SKM-1 (cell line): ENCODE data around the gene IQCC.

Experiments
- DNase-seq: peaks from one replicate; lab custom pipeline; 2025; ENCODE audit not compliant: unreplicated experiment; lab: John Stamatoyannopoulos, UW

The IQCC gene

DNA sequence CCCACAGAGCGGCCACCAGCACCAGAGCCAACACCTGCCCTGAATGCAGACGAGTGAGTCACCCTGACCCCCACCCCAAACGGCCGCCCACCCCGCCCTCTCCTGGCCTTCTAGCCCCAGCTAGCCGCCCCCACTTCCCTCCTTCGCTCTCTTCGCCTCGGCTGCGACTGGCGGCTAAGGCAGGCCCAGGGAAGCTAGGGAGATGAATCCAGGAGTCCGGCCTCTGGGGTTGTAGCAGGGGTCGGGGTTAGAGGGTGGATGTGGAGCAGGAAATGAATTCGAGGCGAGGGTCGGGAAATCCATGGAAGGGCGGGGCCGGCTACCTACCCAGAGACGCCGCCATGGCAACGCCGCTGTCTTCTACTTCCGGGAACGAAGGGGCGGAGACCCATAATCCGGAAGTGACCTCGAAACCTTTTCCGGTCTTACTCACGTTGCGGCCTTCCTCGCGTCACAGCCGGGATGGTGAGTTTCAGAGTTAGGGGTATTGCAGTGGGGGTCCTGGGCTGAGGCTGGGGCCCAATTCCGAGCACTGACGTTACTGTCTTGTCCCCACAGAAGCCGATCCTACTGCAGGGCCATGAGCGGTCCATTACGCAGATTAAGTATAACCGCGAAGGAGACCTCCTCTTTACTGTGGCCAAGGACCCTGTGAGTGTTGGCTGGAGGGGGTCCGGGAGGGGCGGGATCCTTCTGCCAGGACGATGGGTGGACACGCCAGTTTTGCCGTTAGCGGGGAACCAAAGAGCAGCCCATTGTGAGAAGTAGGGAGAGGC lies 16.7 kb downstream of the IQCC start, which contains the start of the genes EIF3I and TMEM234:
Gene EIF3I, plus strand, starts transcription at position 428 of the 776 bp plus-strand sequence. Its CDS starts 35 bp downstream, at position 463.
Gene TMEM234, minus strand, starts transcription at position 374 of the 776 bp plus-strand sequence. Its CDS starts 31 bp downstream, at position 343.
- peak; percentile 88 for DNase-seq

DNA sequence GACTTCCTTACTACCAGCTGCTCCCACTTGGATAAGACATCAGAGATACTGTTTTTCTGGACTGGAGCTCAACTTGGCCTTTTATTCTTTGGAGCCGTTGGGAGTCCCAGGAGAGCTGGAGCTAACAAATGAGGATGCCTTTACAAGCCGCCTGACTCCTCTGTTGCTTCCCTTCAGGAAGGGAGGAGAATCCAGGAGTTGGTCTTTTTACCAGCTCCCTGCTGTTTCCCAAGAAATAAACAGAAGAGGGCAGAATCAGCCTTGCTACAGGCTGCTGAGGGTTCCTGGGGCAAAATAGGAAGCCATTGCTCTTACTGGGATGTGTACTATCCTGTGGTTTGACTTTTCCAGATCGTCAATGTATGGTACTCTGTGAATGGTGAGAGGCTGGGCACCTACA lies 18.2 kb downstream of the IQCC start:
- DNase-seq: no peak

DNA sequence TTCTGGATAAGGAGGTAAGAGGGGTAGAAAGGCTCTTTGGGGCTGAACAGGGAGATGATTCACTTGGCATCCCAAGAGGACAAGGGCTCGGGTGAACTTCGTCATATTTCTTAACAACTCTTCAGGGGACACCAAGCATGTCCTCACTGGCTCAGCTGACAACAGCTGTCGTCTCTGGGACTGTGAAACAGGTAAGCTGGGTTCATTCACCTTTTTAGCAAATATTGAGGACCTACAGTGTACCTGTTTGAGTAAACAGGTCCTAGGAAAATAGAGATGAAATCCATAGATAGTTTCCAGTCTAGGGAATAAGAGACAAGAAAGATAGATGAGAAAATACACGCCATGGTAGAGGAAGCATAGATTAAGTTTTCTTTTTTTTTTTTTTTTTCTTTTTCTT lies 18.8 kb downstream of the IQCC start:
- no peak for DNase-seq

DNA sequence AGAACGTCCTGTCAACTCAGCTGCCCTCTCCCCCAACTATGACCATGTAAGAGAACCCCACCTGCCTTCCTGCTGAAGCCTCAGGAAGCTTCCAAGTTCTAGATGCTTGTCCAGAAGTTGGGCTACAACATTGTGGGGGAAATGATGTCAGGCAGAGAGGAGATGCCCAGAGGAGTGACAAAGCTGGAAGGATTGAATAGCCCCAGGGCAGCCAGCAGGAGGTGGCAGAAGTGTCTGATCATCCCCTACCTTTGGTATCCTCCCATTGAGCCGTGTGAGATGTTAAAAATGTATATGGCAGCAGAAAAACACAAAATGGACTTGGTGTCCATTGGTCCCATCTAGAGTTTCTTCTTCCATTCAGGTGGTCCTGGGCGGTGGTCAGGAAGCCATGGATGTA lies 23.3 kb downstream of the IQCC start:
- no peak for DNase-seq

DNA sequence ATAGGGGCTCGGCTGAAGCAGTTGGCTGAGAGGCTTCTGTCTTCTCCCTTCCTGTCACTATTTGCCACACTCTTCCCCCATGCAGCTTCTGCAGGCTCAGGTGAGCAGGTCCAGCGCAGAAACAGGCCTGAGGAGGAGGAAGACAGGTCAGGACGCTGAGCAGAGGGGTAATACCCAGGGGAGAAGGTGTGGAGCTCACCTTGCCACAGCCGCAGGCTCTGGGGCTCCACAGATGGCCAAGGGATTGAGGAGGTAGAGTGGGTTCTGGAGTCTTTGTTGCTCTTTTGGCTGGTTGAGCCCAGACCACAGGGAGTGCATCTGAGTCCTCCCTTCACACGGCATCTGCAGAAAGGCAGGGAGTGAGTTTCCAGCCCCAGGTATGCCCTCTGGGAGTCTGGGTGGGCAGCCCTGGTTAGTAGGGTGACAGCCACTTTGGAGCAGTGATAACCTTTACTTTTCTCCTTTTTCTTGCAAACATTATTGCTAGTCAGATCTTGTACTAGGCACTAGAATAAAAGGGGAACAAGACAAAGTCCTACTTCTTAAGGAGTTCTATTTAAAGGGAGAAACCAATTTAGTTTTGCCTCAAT lies 26.5 kb downstream of the IQCC start:
- DNase-seq: no peak

DNA sequence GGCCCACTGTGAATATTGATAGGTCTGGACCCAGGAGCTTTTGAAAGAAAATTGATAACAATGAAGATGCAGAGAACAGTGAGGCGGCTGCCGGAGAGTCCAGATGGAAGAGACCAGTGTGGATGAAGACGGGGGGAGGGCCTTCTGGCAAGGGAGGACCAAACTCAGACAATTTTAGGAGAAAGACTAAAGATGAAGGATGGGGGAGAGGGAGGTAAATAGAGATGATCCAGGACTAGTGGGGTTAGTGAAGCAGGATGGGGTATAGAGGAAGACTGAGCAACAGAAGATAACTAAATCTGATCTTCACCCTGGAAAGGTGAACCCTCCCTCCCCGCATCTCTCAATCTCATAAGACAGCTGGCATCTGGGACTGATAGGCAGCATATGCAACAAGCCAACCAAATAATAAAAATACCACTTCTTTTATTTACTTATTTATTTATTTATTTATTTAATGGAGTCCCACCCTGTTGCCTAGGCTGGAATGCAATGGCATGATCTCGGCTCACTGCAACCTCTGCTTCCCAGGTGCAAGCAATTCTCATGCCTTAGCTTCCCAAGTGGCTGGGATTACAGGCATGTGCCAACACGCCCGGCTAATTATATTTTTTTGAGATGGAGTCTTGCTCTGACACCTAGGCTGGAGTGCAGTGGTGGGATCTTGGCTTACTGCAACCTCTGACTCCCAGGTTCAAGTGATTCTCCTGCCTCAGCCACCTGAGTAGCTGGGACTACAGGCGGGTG lies 27.3 kb downstream of the IQCC start:
- no peak for DNase-seq

DNA sequence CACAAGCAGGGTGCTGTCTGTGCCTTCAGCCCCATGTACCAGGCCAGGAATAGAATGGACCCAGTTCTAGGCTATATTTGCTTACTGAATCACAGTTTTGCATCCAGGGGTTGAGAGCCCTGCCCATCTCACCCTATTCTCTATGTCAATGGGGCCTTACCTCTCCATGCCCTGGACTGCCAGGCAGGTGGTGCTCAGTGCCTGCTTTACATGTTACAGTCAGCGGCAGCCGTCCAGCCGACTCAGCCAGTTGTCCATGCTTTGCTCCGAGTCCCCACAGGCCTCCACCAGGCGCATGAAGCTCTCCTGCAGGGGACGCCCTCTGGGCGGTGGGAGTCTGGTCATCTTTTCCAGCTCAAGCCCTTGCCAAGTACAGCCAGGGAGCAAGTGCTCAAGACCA lies 29.3 kb downstream of the IQCC start:
- no peak for DNase-seq

DNA sequence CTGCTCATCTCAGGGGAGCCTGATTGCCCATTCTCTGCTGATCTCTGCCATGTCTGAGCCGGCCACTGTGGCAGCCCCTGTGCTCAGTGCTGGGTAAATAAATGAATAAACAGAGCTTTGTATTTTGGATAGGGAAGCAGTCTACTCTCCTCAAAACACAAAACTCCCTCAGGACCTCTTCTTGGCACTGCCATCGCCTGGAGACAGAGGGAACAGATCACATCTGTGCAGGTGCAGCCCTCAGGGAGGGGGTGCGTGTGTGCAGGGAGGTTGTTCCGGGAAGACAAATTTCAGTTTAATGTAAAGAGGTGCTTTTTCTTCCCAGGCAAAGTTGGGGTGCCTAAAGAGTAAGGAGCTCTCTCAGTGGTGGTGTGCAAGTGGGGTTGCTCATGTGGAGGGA lies 33.9 kb downstream of the IQCC start:
- no peak for DNase-seq

DNA sequence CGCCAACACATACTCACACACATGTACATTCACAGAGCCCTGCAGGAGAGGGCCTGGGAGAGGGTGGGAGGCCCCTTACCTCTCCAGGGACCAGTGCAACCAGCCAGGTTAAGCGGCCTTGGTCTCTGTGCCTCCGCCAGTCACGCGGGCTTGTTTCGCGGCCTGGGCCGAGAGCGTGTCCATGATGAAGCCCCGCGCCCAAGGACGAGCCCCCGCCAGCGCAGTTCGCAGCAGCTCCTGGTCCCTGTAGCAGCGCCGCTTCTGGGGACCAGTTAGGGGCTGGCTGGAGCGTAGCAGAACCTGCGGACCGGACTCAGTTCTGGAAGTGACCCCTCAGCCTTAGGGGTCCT lies 34.3 kb downstream of the IQCC start:
- DNase-seq: no peak

DNA sequence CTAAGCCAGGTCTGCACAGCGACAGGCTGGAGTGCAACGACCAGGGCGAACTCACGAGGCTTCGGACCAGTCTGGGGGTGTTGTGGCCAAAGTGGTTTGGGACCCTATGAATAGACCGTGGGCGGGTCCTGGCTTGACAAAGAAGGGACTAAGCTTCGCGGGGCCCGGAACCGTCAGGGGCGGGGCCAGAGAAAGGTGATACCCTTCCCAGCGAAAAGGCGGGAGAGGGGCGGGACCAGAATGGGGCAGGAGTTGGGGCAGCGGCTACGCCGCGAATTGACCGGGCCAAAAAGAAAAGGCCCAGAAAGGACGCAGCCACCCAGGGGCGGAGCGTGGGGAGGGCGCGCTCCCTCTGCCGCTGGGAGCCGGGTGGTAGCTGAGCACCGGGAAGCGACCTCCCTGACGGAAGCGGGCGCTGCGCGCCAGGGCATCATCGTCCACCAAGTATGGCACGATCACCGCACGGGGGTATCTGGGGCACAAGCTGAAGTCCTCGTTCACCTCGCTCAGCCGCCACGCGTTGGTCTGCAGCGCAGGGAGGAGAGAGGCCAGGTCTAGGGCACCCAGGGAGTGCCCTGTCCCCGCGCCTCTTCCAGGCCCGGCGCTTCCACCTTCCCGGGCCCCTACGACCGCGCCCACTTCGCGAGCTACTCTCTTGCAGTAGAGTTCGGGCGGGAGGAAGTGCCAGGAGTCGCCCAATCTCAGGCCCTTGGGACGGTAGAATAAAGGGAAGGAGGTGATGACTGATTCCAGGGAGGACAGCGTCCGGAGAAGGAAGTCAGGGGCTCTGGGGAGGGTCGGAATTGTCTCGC lies 34.9 kb downstream of the IQCC start:
- no peak for DNase-seq

DNA sequence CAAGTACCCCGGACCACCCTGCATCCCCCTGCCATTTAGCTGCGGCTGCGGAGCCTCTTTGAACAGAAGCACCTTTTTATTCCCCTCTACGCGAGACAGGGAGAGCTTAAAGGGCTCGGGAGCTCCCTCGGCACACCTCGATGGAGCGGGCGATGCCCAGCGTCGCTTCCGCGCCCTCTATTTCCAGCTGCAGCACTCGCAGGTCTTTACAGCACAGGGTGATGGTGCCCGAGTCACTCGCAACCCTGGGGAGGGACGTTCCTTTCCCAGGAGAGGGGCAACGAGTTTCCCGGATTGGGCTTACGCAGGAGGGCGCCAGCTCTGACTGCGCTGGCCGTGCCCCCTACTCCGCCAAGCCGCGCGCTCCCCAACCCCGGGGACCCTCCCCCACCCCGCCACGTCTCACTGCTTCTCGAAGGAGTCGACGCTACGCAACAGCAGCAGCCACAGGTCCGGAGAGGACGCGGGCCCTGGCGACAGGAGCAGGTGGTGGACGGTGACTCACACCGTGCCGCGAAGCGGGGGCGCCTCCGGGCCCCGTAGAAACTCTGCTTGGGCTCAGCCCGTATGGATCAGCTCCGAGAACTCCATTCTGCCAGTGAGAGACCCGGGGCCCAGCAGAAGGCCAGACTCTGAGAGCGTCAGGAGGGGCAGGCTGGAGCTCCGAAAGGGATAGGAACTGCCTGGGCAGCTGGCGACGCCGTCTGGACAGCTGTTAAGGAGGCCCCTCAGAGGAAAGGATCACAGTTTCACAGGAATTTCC lies 35.7 kb downstream of the IQCC start:
- DNase-seq: no peak

DNA sequence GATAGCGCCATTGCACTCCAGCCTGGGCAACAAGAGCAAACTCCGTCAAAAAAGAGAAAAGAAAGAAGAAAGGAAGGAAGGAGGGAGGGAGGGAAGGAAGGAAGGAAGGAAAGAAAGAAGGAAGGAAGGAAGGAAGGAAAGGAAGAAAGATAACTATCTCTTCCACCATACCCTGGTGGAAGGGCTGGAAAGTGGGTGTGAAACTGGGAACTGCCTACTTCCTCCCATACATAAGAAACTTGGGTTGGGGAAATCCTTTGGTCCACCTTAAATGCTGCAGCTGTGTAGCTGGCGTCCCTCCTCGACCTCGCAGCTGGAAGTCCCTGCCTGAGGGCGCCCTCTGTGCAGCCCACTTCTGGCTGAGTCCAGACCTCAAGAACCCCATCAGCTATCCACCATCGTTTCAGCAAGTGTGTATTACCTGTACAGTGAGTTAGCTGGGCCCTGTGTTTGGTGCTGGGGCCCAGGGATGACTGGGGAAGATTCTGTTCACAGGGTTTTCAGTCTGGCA lies 36.9 kb downstream of the IQCC start:
- DNase-seq: no peak

DNA sequence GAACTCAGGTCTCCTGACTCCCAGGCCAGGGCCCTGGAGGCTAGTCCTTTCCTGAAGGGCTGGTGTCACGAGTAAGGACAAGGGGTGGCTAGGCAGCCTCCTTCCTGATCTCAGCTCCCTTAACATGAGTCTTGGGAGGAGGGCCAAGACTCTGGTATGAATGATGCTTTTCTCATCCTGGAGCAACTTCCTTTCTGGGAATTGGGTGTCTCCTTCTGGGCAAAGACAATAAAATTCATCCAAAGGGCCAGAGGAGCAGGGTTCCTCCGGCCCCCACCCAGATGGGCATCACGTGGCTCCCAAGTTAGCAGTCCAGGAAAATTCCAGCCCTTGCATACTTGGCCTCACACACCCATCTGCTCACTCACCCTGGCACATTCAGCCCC lies 41.4 kb downstream of the IQCC start, which contains the start of gene FAM167B:
Gene FAM167B, plus strand, starts transcription at position 335 of the 386 bp plus-strand sequence. CDS start 200 bp downstream, outside the sequence.
- DNase-seq: no peak

DNA sequence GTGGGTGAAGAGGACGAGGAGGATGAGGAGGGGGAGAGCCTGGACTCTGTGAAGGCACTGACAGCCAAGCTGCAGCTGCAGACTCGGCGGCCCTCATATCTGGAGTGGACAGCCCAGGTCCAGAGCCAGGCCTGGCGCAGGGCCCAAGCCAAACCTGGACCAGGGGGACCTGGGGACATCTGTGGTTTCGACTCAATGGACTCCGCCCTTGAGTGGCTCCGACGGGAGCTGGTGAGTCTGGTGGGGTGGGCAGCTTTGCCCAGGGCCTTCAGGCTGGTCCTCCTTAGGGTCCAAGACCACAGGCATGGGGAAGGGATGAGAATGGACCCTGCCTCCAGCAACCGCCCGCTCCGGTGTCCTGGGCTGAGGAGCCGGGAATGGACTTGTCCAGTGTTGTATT lies 42.0 kb downstream of the IQCC start:
- DNase-seq: no peak

DNA sequence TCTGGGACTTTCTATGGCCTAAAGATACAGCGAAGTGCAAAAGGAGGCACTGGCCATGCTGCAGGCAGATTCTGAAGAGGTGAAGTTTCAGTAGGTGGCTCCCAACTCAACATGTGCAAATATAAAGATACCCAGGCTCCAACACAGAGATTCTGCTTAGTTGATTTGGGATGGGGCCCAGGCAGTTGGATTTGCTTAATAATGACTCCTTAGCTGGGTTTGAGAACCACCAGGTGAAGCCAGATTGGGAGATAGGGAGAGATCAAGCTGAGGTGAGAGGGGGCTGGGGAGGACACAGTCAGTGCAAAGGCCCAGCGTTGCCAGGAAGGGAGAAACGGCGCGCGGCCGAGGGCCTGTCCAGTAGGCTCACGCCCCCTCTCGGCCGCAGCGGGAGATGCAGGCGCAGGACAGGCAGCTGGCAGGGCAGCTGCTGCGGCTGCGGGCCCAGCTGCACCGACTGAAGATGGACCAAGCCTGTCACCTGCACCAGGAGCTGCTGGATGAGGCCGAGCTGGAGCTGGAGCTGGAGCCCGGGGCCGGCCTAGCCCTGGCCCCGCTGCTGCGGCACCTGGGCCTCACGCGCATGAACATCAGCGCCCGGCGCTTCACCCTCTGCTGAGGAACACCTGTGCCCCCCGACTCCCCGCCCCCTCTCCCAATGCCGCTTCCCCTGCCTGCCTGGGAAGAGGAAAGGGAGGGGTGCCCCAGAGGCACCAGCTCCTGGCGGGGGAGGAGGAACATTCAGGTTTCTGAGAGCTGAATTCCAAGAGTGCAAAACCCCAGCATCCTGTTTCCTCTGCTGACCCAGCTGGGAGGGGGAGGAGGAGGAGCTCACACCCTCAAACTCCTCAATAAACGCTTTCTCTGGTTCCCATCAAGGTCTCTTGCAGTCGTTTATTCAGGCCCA lies 42.8 kb downstream of the IQCC start:
- DNase-seq: peak; percentile 23

DNA sequence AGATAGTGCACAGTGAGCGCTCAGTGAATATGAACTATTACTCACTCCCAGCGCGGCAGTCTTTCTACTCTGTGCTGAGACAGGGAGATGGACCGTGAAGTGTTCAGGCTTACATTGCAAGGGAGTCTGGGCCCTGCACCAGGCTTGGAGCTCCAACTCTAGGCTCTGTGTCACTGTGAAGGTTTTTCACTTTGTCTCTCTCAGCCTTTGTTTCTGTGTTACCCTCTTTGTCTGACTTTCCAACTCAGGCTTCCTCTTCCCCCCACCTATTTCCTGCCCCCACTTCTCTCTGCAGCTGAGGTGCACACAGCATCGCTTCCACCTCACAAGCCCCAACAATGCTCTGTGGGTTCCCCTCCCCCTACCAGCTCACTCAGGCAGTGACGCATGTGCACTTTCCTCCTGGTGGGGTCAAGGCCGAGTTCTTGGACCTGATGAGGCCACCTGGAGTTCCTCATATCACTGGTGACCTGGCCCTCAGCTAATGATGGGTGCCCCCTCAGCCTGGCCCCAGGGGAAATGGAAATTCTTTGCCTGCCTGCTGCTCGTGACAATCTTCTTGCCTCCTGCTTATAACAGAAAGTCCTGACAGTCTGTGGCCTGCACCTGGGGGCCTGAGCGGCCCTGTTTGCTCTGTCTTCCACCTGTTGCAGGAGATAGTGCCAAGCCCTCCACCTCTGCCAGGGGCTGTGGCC lies 44.5 kb downstream of the IQCC start:
- peak; percentile 66 for DNase-seq

DNA sequence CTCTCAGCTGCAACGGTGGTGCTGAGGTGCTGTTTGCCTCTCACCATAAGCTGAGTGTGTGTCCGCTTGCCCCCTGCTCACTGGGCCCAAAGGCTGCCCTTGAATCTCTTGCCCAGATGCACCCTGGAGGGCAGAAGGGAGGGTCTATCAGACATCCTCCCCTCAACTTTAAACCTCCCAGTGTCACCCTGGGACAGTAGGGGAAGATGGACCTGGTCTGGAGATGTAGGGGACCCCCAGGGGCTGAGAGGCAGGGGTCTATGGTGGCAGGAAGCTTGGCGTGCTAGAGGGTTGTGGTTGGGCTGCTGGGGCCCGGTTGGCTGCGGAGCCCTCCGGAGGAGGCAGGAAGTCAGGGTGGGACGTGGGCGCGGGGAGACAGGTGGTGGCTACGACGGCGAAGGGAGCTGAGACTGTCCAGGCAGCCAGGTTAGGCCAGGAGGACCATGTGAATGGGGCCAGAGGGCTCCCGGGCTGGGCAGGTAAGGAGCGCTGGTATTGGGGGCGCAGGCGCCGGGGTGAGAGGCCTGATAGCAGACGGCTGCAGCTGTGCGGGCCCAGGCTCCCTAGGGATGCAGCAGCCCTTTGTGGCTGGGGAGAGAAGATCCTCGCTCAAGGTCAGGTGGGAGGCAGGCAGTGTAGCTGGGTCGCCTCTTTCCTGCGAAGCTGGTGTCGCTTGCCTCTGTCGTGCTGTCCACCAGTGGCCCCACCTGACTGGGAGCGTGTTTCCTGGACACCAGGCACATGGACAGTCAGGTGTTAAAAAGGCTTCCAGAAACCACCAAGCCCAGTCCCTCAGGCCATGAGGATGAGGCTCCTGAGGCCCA lies 45.6 kb downstream of the IQCC start, which contains the start of gene LCK:
Gene LCK, plus strand, starts transcription at position 373 of the 824 bp plus-strand sequence. CDS start 23,065 bp downstream, outside the sequence.
- DNase-seq: no peak
